Right atrium auricular region (tissue), 2 donors: ENCODE results near the gene RASSF4. TPM values are rescaled to one million over a fixed set of nuclear protein-coding genes. Genes with fewer than 3 reads are reported as not detected.

Experiments used
- DNase-seq: peaks from one replicate; pipeline ENCODE4 v3.0.0-alpha.2; 2019; ENCODE audit warnings: low spot score
- H3K27ac ChIP-seq, 2 donors: fragments of 200-600 bp; sonication (generic); 1 replicate in 1 of 2; 2 replicates in 1 of 2; pipeline ENCODE4 v1.5.1; 2016 to 2019
- H3K27me3 ChIP-seq, 2 donors: fragments of 200-600 bp; sonication (generic); one replicate each; pipeline versions ENCODE4 v1.5.1 to v1.6.0; 2017 to 2019
- H3K36me3 ChIP-seq: fragments of 200-600 bp; sonication (generic); one replicate; pipeline ENCODE4 v1.5.1; 2016
- H3K4me1 ChIP-seq, 2 donors: fragments of 200-600 bp; sonication (generic); one replicate each; pipeline versions ENCODE4 v1.5.1 to v1.6.0; 2017 to 2019
- H3K4me3 ChIP-seq, 2 donors: fragments of 200-600 bp; sonication (generic); 1 replicate in 1 of 2; 2 replicates in 1 of 2; pipeline ENCODE4 v1.5.1; 2017 to 2019; ENCODE audit warnings: mild to moderate bottlenecking in 1 of 2, moderate library complexity in 1 of 2
- H3K9me3 ChIP-seq, 2 donors: fragments of 200-600 bp; sonication (generic); one replicate each; pipeline ENCODE4 v1.5.1; 2019
- total RNA-seq, 2 donors: library from RNA; depleted of rRNA; stranded (reverse); fragments of >200 nt; gene quantifications; one replicate each; pipeline ENCODE4 v1.1.0, GENCODE V29; 2016
- TF ChIP-seq, protein P1 (sequence below), 2 donors: fragments of 200-600 bp; sonication (generic); IDR thresholded peaks; one replicate each; pipeline ENCODE4 v1.5.1; 2019; ENCODE audit warnings: antibody characterized with exemption in 2 of 2

Gene RASSF4
- total RNA-seq, 2 donors from 2014 or later: 43.3 to 43.4 TPM

DNA sequence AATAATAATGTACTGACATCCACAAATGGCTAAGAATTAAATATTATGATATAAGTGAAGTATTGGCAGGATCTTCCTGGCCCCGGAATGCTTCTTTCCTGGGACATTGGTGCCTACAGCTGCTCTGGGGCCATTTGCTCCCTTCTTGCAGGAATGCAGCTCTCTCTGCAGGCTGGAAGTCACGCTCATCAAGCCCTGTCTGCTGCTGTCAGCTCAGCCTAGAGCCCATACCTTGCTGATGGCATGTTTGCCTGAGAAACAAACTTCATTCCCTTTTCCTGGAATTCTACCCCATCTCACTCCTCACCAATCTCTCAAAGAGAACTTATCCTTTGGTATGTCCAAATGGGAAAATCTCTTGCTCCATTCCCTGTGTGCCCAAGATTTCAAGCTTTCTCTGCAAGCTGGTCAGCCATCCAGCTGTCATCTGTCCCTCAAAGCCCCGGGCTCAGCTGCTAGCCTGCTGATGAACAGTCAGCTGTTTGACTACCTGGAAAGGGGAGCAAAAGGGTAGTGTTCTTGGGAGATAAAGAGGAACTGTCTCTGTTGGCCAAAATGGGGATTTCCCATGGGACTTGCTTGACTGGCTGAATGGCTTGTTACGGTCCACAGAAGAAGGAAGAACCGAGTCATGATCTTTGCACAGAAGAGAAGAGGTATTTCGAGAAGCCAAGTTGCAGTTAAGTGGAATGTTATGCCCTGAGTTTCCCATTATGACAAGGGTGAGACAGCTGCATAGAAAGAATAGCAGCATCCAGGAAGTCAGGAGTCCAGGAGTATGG is 12.0 kb upstream of the RASSF4 start:
- DNase-seq: peak; percentile 47
- Histone ChIP-seq H3K9me3 (peaks cover 0 to 3% of the 10 kb centered on the region in 2 donors), H3K4me1 (peaks cover 0 to 56% of the 10 kb centered on the region in 2 donors), H3K27ac (no peak overlapping the region), H3K36me3 (no peaks in the 10 kb centered on the region), H3K4me3 (no peak overlapping the region), H3K27me3 (no peaks in the 10 kb centered on the region)
- TF ChIP-seq, protein P1, sequence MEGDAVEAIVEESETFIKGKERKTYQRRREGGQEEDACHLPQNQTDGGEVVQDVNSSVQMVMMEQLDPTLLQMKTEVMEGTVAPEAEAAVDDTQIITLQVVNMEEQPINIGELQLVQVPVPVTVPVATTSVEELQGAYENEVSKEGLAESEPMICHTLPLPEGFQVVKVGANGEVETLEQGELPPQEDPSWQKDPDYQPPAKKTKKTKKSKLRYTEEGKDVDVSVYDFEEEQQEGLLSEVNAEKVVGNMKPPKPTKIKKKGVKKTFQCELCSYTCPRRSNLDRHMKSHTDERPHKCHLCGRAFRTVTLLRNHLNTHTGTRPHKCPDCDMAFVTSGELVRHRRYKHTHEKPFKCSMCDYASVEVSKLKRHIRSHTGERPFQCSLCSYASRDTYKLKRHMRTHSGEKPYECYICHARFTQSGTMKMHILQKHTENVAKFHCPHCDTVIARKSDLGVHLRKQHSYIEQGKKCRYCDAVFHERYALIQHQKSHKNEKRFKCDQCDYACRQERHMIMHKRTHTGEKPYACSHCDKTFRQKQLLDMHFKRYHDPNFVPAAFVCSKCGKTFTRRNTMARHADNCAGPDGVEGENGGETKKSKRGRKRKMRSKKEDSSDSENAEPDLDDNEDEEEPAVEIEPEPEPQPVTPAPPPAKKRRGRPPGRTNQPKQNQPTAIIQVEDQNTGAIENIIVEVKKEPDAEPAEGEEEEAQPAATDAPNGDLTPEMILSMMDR (IDR thresholded peaks at IDR 0.05): no peak

DNA sequence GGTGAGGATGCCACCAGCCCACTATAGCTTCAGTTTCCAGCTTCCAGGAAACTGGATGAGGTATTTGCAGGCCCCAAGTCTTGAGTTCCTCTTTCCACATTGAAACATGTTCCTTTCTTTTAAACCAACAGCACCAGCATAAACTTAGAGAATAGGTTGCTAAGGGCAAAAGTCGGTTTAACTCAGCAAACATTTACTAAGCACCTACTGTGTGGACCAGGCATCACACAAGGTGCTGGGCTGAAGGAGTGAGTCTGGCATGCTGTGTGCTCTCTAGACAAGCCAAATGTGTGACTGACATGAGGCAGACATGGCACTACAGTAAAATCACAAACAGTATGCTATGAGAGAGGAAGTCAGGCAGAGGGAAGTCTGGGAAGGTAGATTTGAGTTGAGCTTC is 11.0 kb upstream of the RASSF4 start:
- peaks cover 0 to 67% of the 10 kb centered on the region in 2 donors for H3K4me1 ChIP-seq
- H3K27me3 ChIP-seq: no peaks in the 10 kb centered on the region
- TF ChIP-seq, protein P1 (IDR thresholded peaks at IDR 0.05): no peak
- H3K9me3 ChIP-seq: peaks cover 0 to 3% of the 10 kb centered on the region in 2 donors
- H3K36me3 ChIP-seq: no peaks in the 10 kb centered on the region
- no peak overlapping the region for H3K4me3 ChIP-seq
- DNase-seq: peak; percentile 50
- H3K27ac ChIP-seq: peak overlapping the region in 1 of 2 donors; percentile 48

DNA sequence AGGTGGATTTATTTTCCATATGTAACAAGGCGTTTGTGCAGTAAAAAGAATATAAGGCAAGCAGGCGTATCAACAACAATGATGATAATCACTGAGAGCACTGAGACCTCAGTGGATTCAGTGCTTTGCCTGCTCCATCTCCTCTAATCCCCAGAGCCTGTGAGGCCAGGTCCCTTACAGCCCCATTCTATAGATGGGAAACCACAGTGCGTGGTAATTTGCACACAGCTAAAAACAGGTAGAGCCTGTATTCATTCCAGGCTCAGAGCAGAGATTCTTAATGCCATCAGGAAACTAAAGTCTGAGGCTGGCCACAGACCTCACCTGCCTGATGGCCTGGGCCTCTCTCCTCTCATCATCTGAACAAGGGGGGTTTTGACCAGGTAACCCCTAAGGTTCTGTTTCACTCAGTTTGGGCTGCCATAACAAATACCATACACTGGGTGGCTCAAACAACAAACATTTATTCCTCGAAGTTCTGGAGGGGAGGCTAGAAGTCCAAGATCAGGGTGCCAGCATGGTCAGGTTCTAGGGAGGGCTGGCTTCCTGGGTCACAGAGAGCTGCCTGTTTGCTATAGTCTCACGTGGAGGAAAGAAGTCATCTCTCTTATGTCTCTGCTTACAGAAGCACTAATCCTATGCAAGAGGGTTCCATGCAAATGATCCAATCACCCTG is 10.3 kb upstream of the RASSF4 start:
- peak; percentile 38 for DNase-seq
- Histone ChIP-seq H3K27me3 (no peaks in the 10 kb centered on the region), H3K27ac (peak overlapping the region in 1 of 2 donors; percentile 48), H3K9me3 (peaks cover 0 to under 1% of the 10 kb centered on the region in 2 donors), H3K4me3 (no peak overlapping the region), H3K36me3 (no peaks in the 10 kb centered on the region), H3K4me1 (peaks cover 0 to 67% of the 10 kb centered on the region in 2 donors)
- TF ChIP-seq, protein P1 (IDR thresholded peaks at IDR 0.05): no peak

DNA sequence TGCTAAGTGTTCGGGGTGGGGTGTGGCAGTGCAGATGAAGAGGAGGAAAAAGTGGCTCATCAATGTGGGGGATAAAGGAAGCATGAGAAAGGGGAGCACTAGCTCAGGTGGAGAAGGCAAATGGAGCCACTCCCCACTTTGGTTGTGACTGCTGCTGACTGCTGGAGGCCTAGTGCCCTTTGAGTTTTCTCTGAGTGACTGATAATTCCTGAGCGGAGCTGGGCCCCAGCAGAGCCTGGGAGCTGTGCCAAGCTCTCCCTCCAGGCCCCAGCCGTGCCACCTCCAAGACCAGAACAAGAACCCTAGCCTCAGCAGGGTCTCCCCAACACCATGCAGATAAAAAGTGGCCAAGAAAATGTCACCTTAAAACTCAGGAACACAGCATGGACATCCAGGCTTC is 9.7 kb upstream of the RASSF4 start:
- TF ChIP-seq, protein P1 (IDR thresholded peaks at IDR 0.05): no peak
- Histone ChIP-seq H3K36me3 (no peaks in the 10 kb centered on the region), H3K27ac (peak overlapping the region; percentile 31 to 48), H3K4me3 (no peak overlapping the region), H3K9me3 (no peaks in the 10 kb centered on the region), H3K27me3 (no peaks in the 10 kb centered on the region), H3K4me1 (peaks cover 0 to 67% of the 10 kb centered on the region in 2 donors)
- DNase-seq: peak; percentile 54

DNA sequence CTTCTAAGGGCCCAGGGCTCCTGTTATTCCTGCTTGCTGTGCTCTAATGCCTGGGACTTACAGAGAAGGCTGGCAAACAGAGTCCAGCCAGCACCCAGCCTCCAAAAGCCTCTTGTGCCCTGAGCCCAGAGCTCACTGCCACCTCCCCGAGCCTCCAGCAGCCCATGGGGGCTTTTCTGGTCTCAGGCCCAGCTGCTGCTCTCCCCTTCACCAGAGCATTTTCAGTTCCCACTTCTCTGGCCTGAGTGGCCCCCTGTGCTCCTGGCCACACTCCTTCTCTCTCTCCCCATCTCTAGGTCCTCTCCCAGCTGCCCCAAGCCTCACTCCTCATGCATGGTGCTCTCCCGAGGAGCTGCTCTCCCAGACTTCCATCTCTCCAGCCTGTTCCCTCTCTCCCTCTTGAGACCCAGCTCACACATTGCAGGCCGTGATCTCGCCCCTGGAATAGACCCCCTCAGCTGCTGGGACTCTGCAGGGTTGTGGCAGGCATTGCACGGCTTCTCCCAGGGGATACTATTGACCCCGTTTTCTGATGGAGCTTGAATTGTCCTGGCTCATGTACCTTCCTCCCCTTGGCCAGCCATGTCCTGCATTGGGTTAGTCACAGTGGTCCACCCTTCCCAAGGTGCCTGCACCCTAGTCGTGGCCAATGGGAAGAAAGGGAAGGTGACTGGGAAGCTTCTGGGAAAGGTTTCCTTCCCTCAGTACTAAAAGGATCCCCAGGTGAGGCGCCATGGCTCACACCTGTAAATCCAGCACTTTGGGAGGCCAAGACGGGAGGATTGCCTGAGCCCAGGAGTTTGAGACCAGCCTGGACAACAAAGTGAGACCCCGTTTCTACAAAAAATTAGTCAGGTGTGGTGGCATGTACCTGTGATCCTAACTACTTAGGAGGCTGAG is 9.0 kb upstream of the RASSF4 start:
- Histone ChIP-seq H3K4me1 (peaks cover 0 to 71% of the 10 kb centered on the region in 2 donors), H3K27ac (peak overlapping the region; percentile 31 to 48), H3K9me3 (no peaks in the 10 kb centered on the region), H3K36me3 (no peaks in the 10 kb centered on the region), H3K4me3 (no peak overlapping the region), H3K27me3 (no peaks in the 10 kb centered on the region)
- DNase-seq: peak; percentile 40
- TF ChIP-seq, protein P1 (IDR thresholded peaks at IDR 0.05): no peak
